ENCODE data around the gene MICALL1. TPM values are rescaled to one million over a fixed set of nuclear protein-coding genes. Genes with fewer than 3 reads are reported as not detected.
A peak's percentile ranks its signal among the peaks of the same experiment; 100 is the strongest.

Gene MICALL1
- total and polyA plus RNA-seq, 2 of the 13 experiments (the other 11 are each of a cell fraction or from before 2014, with no cell fraction given): 7.6 to 10.6 TPM

DNA sequence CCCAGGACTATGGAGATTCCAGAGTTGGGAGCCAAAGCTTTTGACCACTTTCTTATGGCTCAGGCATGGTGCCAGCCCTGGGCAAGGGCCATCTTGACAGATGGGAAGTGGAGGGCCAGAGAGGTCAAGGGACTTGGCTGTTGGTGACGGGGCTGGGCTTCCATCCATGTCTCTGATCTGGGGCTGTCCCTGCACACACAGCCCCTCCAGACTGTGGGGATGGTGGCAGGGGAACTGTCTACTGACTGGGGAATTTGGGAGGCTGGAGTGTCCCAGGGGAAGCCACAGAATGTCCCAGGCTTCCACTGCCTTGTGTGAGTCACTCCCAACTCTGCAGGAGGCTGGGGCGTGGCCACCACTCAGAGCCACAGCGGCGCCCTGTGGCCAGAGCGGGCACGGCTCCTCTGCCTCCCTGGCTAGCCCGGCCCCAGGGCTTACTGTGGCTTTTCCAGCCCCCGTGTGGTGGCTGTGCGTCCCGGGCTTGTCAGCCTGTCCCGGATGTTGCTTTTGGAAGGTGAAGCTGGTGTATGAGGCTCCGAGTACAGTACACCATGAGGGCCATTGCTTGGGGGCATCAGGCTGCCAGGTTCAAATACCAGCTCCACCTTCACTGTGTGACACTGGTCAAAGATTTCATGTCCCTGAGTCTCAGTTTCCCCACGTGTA is 27.7 kb downstream of the MICALL1 start (continued):
- TF ChIP-seq ZNF556 (CRISPR knock-in tag; IDR thresholded peaks at IDR 0.05; ENCODE audit: borderline replicate concordance) (0 out of 2 replicates have a peak, but pooled peaks have one; percentile 54), MXD4 (CRISPR knock-in tag; IDR thresholded peaks at IDR 0.05) (0 out of 2 replicates have a peak, but pooled peaks have one; percentile 55), EEA1 (CRISPR knock-in tag; IDR thresholded peaks at IDR 0.05; ENCODE audit: borderline replicate concordance) (no peak), ZNF12 (CRISPR knock-in tag; IDR thresholded peaks at IDR 0.05) (no peak; the same call in 1 of the 2 replicates), RELA (CRISPR knock-in tag; IDR thresholded peaks at IDR 0.05) (no peak), SP4 (CRISPR knock-in tag; IDR thresholded peaks at IDR 0.05) (peak; percentile 70; the same call in 1 of the 2 replicates), ZBTB21 (CRISPR knock-in tag; IDR thresholded peaks at IDR 0.05) (no peak), SMAD9 (CRISPR knock-in tag; IDR thresholded peaks at IDR 0.05) (no peak), MTF1 (CRISPR knock-in tag; IDR thresholded peaks at IDR 0.05) (no peak), FOXA3 (CRISPR knock-in tag; IDR thresholded peaks at IDR 0.05) (no peak; the same call in 1 of the 2 replicates), U2AF1 (optimal IDR thresholded peaks at IDR 0.05; ENCODE audit: low read depth, low read length) (no peak), CBX1 (IDR thresholded peaks at IDR 0.05; ENCODE audit: low read depth) (no peak), MED13 (CRISPR knock-in tag; IDR thresholded peaks at IDR 0.05) (peak; percentile 48; the same call in 1 of the 2 replicates), NKX3-1 (CRISPR knock-in tag; IDR thresholded peaks at IDR 0.05) (no peak), NCOR1 (IDR thresholded peaks at IDR 0.05; ENCODE audit: borderline replicate concordance, low read length) (no peak), YY1 (IDR thresholded peaks at IDR 0.05; ENCODE audit: insufficient read depth, insufficient replicate concordance, low read depth, low read length) (no peak), ZNF30 (CRISPR knock-in tag; IDR thresholded peaks at IDR 0.05) (no peak), GABPA (IDR thresholded peaks at IDR 0.05; ENCODE audit: low read depth, low read length) (no peak), GABPA (CRISPR knock-in tag; IDR thresholded peaks at IDR 0.05; ENCODE audit: low read depth) (peak; percentile 51), SYNCRIP (IDR thresholded peaks at IDR 0.05; ENCODE audit: insufficient read depth, low read depth, low read length) (no peak), SMAD1 (CRISPR knock-in tag; IDR thresholded peaks at IDR 0.05; ENCODE audit: borderline replicate concordance, low read depth) (no peak)
- TF ChIP-seq, protein P1, sequence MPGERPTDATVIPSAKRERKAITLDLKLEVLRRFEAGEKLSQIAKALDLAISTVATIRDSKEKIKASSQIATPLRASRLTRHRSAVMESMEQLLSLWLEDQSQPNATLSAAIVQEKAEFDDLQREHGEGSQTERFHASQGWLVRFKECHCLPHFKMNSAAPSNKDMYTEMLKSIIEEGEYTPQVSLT (CRISPR knock-in tag; IDR thresholded peaks at IDR 0.05; ENCODE audit: borderline replicate concordance, low read depth): no peak
- TF ChIP-seq, protein P2, sequence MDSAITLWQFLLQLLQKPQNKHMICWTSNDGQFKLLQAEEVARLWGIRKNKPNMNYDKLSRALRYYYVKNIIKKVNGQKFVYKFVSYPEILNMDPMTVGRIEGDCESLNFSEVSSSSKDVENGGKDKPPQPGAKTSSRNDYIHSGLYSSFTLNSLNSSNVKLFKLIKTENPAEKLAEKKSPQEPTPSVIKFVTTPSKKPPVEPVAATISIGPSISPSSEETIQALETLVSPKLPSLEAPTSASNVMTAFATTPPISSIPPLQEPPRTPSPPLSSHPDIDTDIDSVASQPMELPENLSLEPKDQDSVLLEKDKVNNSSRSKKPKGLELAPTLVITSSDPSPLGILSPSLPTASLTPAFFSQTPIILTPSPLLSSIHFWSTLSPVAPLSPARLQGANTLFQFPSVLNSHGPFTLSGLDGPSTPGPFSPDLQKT (CRISPR knock-in tag; IDR thresholded peaks at IDR 0.05; ENCODE audit: borderline replicate concordance): no peak
- TF ChIP-seq, protein P3, sequence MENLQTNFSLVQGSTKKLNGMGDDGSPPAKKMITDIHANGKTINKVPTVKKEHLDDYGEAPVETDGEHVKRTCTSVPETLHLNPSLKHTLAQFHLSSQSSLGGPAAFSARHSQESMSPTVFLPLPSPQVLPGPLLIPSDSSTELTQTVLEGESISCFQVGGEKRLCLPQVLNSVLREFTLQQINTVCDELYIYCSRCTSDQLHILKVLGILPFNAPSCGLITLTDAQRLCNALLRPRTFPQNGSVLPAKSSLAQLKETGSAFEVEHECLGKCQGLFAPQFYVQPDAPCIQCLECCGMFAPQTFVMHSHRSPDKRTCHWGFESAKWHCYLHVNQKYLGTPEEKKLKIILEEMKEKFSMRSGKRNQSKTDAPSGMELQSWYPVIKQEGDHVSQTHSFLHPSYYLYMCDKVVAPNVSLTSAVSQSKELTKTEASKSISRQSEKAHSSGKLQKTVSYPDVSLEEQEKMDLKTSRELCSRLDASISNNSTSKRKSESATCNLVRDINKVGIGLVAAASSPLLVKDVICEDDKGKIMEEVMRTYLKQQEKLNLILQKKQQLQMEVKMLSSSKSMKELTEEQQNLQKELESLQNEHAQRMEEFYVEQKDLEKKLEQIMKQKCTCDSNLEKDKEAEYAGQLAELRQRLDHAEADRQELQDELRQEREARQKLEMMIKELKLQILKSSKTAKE (CRISPR knock-in tag; IDR thresholded peaks at IDR 0.05; ENCODE audit: borderline replicate concordance): no peak
- TF ChIP-seq, protein P4, sequence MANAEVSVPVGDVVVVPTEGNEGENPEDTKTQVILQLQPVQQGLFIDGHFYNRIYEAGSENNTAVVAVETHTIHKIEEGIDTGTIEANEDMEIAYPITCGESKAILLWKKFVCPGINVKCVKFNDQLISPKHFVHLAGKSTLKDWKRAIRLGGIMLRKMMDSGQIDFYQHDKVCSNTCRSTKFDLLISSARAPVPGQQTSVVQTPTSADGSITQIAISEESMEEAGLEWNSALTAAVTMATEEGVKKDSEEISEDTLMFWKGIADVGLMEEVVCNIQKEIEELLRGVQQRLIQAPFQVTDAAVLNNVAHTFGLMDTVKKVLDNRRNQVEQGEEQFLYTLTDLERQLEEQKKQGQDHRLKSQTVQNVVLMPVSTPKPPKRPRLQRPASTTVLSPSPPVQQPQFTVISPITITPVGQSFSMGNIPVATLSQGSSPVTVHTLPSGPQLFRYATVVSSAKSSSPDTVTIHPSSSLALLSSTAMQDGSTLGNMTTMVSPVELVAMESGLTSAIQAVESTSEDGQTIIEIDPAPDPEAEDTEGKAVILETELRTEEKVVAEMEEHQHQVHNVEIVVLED (CRISPR knock-in tag; IDR thresholded peaks at IDR 0.05; ENCODE audit: borderline replicate concordance): peak; percentile 25; the same call in 1 of the 2 replicates
- TF ChIP-seq, protein P5, sequence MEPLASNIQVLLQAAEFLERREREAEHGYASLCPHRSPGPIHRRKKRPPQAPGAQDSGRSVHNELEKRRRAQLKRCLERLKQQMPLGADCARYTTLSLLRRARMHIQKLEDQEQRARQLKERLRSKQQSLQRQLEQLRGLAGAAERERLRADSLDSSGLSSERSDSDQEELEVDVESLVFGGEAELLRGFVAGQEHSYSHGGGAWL (CRISPR knock-in tag; IDR thresholded peaks at IDR 0.05): peak; percentile 82; the same call in 1 of the 2 replicates
